ENCODE results near the gene TMIE.

TMIE gene

DNA sequence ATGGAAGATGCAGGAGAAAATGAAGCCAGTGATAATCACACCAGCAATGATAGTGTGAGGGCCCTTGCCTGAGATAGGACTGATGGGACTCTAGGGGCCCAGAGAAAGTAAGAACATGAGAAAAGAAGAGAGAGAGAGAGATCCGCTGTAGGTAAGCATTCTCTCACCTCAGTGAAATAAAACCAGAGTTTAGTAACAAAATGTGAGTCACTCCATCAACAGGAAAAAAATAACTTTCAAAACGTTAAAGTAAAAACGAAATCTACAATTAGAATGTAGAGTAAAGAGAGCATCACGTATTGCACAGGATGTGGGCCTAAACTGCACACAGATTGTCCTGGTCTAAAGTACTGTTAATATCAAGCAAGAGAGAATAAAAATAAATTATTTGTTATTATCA lies 23.2 kb downstream of the TMIE start:
- no peak for TF ChIP-seq ZFX (IDR thresholded peaks at IDR 0.05)
- TF ChIP-seq, protein P1, sequence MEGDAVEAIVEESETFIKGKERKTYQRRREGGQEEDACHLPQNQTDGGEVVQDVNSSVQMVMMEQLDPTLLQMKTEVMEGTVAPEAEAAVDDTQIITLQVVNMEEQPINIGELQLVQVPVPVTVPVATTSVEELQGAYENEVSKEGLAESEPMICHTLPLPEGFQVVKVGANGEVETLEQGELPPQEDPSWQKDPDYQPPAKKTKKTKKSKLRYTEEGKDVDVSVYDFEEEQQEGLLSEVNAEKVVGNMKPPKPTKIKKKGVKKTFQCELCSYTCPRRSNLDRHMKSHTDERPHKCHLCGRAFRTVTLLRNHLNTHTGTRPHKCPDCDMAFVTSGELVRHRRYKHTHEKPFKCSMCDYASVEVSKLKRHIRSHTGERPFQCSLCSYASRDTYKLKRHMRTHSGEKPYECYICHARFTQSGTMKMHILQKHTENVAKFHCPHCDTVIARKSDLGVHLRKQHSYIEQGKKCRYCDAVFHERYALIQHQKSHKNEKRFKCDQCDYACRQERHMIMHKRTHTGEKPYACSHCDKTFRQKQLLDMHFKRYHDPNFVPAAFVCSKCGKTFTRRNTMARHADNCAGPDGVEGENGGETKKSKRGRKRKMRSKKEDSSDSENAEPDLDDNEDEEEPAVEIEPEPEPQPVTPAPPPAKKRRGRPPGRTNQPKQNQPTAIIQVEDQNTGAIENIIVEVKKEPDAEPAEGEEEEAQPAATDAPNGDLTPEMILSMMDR (conservative IDR thresholded peaks at IDR 0.05), result no peak
- no peak overlapping the region for H3K27ac ChIP-seq

DNA sequence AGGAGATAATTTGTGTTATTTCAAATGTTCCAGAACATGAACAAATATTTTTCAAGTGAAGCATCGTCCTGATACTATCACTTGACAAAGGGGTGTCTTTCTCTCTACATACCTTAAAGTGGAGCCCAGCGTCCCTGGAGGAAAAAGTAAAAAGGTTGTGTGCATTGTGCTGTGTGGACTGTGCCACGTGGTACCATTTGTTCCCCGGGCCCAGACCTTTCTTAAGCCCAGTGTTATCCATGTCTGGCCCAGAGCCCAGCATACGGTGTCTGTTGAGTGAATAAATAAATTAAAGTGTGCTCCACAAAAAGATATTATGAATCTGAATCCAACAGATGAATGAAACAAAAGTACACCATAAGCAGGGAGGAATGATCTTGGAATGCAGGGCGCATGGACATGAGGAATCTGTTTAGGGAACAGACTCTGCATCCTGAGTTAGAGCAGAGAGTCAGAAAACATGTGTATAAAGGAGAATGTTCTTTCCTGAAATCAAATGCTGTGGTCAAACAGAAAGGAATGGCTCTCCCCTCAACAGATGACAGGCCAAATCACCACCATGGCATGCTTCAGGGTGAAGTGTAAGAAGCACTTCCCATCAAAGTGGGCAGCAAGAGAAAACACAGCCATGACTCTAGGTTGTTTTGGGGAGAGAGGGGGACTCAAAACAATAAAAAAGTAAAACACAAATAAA lies 24.6 kb downstream of the TMIE start:
- TF ChIP-seq, protein P1 (conservative IDR thresholded peaks at IDR 0.05), result no peak
- no peak for TF ChIP-seq ZFX (IDR thresholded peaks at IDR 0.05)
- H3K27ac ChIP-seq, result no peak overlapping the region

DNA sequence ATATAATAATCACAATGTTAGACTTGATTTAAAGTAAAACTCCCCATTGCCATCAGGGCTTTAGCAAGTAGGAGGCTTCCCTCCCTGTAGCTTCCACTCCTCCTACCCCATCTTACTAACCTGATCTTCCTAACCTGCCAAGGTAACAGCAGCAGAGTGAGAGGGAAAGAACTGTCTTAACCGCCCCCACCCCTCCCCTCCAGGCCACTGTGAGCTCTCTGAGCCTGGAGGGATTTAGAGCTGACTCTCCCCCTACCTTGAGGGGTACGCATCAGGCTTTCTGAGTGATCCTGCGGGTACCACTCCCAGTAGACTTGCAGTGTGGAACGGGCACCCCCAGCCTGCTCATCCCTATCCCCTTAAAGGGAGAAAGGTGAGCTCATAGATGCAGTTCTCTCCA lies 27.8 kb downstream of the TMIE start:
- H3K27ac ChIP-seq, result no peak overlapping the region
- TF ChIP-seq ZFX (IDR thresholded peaks at IDR 0.05), result no peak
- TF ChIP-seq, protein P1 (conservative IDR thresholded peaks at IDR 0.05), result no peak

DNA sequence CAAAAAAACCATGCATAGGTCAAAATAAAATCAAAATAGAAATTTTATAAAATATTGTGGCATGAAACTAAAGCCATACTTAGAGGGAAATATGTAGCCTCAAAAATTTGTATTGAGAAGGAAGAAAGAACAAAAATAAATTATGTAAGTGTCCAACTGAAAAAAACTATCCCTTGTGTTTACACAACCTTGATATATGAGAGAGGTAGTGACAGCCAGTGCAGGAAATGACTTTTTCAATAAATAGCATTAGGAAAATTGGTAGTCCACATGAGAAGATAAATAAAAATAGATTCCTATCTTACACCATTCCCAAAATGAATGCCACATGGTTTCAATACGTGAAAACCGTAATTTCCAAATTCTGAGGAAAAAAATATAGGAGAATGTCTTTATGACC lies 29.6 kb downstream of the TMIE start:
- no peak overlapping the region for H3K27ac ChIP-seq
- TF ChIP-seq, protein P1 (conservative IDR thresholded peaks at IDR 0.05), result no peak
- TF ChIP-seq ZFX (IDR thresholded peaks at IDR 0.05), result no peak

DNA sequence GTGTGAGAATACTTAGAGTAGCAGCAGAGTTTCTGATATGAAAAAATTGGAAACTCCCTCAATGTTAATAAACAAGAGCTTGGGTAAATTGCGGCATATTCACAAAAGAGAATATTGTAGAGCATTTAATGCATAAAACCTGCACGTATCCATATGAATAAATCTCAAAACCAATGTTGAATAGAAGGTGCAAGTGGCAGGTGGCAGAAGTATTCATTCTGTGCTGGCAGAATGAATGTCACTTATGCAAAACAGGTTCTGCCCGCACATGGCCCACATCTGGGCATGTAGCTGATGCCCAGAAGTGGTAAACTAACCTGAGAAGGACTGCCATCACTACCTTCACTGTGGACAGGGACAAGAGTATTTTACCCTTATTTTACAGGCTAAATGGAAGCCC lies 30.6 kb downstream of the TMIE start:
- TF ChIP-seq, protein P1 (conservative IDR thresholded peaks at IDR 0.05), result no peak
- no peak for TF ChIP-seq ZFX (IDR thresholded peaks at IDR 0.05)
- H3K27ac ChIP-seq, result no peak overlapping the region

DNA sequence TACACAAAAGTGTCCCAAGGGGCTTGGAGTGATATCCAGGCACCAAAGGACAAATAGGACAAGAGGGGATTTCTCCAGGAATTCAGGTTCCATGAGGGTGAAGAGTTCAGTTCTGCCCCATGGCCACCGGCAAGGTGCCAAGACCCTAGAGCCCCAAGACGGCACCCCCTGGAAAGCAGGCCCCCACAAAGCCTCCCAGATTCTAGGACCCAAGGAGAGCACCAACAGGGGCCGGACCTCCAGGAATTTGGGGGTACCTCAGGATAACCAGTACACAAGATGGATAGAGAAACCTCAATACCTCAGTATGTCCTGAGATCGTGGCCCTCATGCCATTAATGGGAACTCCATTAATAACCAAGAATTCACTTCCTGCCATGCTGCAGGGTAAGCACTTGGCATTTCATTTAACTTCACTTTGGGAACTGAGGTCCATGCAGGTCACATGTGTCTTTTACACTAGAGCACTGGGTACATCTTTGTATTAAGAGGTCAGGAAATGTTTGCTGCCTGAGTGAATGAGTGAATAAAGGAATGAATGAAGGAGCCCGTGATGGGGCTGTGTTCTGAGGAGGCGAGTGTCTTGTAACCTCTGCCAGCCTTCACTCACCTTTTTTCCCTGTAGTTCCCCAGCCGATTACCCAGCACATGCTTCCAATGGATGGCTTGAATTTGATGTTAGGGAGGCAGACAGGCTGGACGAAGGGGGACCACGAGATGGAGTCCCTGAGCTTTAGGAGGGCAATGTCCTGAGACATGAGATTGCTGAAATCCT lies 32.0 kb downstream of the TMIE start:
- TF ChIP-seq, protein P1 (conservative IDR thresholded peaks at IDR 0.05), result no peak
- no peak for TF ChIP-seq ZFX (IDR thresholded peaks at IDR 0.05)
- H3K27ac ChIP-seq, result no peak overlapping the region

DNA sequence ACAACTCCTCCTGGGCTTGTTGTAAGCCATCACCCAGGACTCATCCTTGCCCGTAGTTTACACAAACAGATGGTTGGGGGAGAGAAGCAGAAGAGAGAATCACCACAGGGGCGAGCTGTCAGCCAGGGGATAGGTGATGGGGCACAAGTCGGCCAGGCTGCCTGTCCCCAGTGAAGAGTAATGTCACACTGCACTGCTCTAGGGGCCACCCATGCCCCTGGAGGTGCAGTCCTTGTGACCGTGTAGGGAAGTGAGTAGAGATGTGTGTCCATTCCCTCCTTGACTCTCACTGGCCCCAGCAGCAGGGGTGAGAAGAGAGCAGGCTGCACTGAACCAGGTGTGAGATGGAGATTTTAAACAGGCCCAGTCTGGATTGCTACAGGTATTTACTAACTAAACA lies 33.6 kb downstream of the TMIE start:
- no peak for TF ChIP-seq ZFX (IDR thresholded peaks at IDR 0.05)
- TF ChIP-seq, protein P1 (conservative IDR thresholded peaks at IDR 0.05), result no peak
- H3K27ac ChIP-seq, result no peak overlapping the region

Measured in C4-2B (cell line).